Skeletal muscle tissue (tissue), 4 donors: ENCODE results near the gene GTF3C1. TPM values are rescaled to one million over a fixed set of nuclear protein-coding genes. Genes with fewer than 3 reads are reported as not detected.
"Not testable (repeated sequence)": the region's sequence is repeated elsewhere in the genome, so short reads cannot be mapped to it uniquely, and the experiment has no call there.

Experiments used
- H3K27ac ChIP-seq: one replicate; pipeline ENCODE4 v1.7.0; 2013; ENCODE audit warnings: mild to moderate bottlenecking, low read depth, low read length, inconsistent platforms
- H3K27me3 ChIP-seq, 3 donors: one replicate each; pipeline ENCODE4 v1.7.0; 2013; ENCODE audit warnings: low read length in 3 of 3; ENCODE audit not compliant: control insufficient read depth in 3 of 3, insufficient read depth in 3 of 3
- H3K36me3 ChIP-seq, 3 donors: one replicate each; pipeline ENCODE4 v1.7.0; 2013; ENCODE audit warnings: low read length in 3 of 3; ENCODE audit not compliant: control insufficient read depth in 3 of 3, insufficient read depth in 3 of 3
- H3K4me1 ChIP-seq, 3 donors: one replicate each; pipeline ENCODE4 v1.7.0; 2013; ENCODE audit warnings: low read length in 3 of 3, mild to moderate bottlenecking in 3 of 3; ENCODE audit not compliant: control insufficient read depth in 3 of 3, insufficient read depth in 3 of 3
- H3K4me3 ChIP-seq, 3 donors: one replicate each; pipeline ENCODE4 v1.7.0; 2013; ENCODE audit warnings: low read length in 3 of 3
- H3K9ac ChIP-seq, 3 donors: one replicate each; pipeline ENCODE4 v1.7.0; 2013; ENCODE audit warnings: low read length in 3 of 3, mild to moderate bottlenecking in 3 of 3, moderate library complexity in 2 of 3, low read depth in 1 of 3
- H3K9me3 ChIP-seq, 3 donors: one replicate each; pipeline ENCODE4 v1.7.0; 2013; ENCODE audit warnings: low read length in 3 of 3; ENCODE audit not compliant: control insufficient read depth in 3 of 3
- total RNA-seq: library from RNA; depleted of rRNA; stranded (reverse); fragments of >200 nt; gene quantifications from one replicate; pipeline ENCODE4 v1.2.3, GENCODE V29; 2014
- donor health status: Osteomylitis.

Gene GTF3C1
- total RNA-seq, 1 donor from 2014 or later, result 48.0 TPM

DNA sequence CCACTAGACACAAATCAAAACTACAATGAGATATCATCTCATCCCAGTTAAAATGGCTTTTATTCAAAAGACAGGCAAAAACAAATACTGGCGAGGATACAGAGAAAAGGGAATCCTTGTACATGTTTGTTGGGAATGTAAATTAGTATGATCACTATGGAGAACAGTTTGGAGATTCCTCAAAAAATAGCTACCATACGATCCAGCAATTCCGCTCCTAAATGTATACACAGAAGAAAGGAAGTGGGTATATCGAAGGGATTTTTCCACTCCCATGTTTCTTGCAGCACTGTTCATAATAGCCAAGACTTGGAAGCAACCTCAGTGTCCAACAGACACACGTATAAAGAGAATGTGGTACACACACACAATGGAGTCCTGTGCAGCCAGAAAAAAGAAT lies 35.5 kb upstream of the GTF3C1 start:
- no peaks in the 10 kb centered on the region for H3K27me3 ChIP-seq
- H3K36me3 ChIP-seq, result no peaks in the 10 kb centered on the region
- H3K4me1 ChIP-seq, result no peaks in the 10 kb centered on the region
- H3K27ac ChIP-seq, result no peak overlapping the region
- H3K9ac ChIP-seq, result no peak overlapping the region
- peaks cover 0 to 1% (median 0%) of the 10 kb centered on the region in 3 donors for H3K9me3 ChIP-seq
- H3K4me3 ChIP-seq, result no peak overlapping the region

DNA sequence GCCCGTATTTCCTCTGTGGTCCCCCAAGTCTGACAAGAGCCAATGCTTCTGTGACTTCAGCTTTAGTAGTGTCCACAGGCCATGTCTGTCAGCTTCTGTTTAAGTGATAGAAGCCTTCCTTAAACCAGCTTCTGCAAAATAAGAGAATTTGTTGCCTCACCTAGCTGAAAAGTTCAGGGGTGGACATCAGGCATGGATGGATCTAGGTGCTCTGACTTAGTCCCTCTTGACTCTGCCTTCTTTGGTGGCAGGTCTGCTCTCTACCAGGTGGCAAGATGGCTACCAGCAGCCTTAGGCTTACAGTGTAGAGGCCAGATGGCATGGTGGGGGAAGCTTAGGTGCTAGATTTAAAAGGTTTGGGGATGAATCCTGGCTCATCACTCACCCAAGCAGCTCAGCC lies 33.9 kb upstream of the GTF3C1 start:
- H3K9me3 ChIP-seq, result peaks cover 0 to 1% (median 0%) of the 10 kb centered on the region in 3 donors
- no peaks in the 10 kb centered on the region for H3K36me3 ChIP-seq
- no peaks in the 10 kb centered on the region for H3K27me3 ChIP-seq
- no peak overlapping the region for H3K9ac ChIP-seq
- no peak overlapping the region for H3K27ac ChIP-seq
- H3K4me1 ChIP-seq, result no peaks in the 10 kb centered on the region
- no peak overlapping the region for H3K4me3 ChIP-seq

DNA sequence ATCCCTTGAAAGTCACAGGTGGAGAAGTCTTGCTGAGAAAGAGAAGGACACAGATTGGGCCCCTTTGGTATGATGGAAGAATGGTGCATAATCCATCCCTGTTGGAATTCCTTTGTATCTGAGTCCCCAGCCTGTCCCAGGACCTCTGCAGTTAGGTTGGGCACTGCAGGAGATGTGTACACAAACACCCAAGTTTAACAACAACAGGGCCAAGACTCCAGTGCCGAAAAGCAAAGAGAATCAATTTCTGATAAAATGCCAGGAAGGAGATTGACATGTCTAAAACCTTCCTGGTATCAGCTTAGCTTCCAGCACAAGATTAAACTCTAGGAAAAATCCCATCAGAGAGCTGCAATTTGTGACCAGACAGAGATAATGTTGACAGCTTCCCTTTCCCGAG lies 33.2 kb upstream of the GTF3C1 start:
- Histone ChIP-seq H3K27me3 (no peaks in the 10 kb centered on the region), H3K9ac (no peak overlapping the region), H3K36me3 (no peaks in the 10 kb centered on the region), H3K27ac (no peak overlapping the region), H3K4me1 (no peaks in the 10 kb centered on the region), H3K4me3 (no peak overlapping the region), H3K9me3 (peaks cover 0 to 1% (median 0%) of the 10 kb centered on the region in 3 donors)

DNA sequence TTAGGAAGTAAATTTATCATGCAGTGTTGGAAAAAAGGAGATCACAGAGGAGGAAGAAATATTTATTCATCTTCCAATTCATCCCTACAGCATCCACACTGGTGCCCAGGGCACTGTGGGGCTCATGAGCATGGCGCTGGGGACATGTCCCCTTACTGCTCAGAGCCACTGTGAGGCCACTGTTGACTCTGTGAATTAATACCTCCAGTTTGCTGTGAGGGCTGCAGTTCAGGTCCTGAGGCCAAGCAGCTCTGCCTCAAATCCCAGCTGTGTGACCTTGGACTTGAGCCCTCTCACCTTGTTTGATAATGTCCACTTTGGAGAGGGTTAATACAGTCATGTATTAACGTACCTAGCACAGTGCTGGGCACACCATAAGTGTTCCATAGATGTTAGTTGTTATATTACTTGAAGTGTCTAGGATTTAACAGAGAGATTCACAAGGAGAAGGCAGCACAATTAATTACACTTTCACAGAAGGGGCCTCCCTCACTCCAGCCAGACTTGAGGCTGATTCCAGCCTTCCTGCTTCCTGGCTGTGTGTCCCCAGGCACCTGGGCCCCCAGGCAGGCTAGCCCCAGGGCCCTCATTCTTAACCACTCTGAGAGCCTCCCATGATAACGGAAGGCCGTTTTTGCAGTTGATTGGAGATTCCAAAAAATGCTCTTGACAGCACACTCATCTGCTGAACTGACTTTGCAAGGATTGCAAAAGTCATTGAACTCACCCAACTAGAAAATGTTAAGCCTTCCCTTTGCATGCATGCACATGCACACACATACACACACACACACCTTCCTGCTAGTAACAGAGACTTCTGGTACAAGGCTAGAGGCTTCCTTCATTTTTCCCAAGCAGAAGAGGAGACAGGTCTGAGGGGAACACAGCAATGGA lies 29.6 kb upstream of the GTF3C1 start:
- Histone ChIP-seq H3K4me1 (no peaks in the 10 kb centered on the region), H3K4me3 (no peak overlapping the region), H3K9ac (no peak overlapping the region), H3K27ac (no peak overlapping the region), H3K36me3 (no peaks in the 10 kb centered on the region), H3K9me3 (no peaks in the 10 kb centered on the region), H3K27me3 (no peaks in the 10 kb centered on the region)

DNA sequence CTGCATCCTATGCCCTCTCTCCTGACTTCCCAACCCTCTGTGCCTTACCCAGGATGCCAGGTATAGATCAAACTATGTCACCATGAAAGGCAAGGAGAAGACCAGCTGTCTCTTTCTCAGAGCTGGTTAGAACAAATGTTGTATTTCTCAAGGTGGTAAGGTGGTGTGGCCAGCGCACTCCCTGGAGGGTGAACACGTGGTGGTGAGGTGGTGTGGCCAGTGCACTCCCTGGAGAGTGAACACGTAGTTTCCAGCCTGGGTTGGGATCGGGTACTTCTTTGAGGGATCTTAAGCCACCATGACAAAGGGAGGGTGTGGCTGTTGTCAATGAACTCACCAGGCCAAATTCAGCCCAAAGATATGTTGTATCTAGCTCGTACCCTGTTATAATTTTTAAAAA lies 27.0 kb upstream of the GTF3C1 start:
- Histone ChIP-seq H3K27me3 (no peaks in the 10 kb centered on the region), H3K36me3 (no peaks in the 10 kb centered on the region), H3K4me1 (peaks cover 0 to 5% (median 0%) of the 10 kb centered on the region in 3 donors), H3K27ac (no peak overlapping the region), H3K4me3 (no peak overlapping the region), H3K9ac (no peak overlapping the region), H3K9me3 (no peaks in the 10 kb centered on the region)

DNA sequence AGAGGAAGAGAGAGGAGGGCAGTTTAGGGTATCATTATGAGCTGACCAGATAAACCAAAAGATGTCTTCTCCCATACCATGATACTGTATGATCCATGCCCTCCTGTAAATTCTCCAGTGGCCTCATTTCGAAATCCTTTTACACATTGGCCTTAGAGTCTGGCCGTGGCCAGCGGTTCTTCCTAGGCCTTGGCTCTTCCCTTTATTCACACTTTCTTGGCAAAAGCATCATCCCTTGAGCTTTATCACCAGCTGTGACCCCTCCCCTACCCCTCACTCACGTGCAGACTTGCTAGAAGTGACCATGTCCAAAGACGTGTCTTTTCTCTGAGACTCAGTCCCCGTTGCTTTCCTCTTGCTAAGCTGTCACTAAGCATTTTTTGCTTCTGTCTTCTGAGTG lies 23.0 kb upstream of the GTF3C1 start:
- Histone ChIP-seq H3K36me3 (no peaks in the 10 kb centered on the region), H3K4me1 (peaks cover 0 to 5% (median 0%) of the 10 kb centered on the region in 3 donors), H3K27ac (peak overlapping the region; percentile 28), H3K4me3 (no peak overlapping the region), H3K9ac (no peak overlapping the region), H3K9me3 (no peaks in the 10 kb centered on the region), H3K27me3 (no peaks in the 10 kb centered on the region)

DNA sequence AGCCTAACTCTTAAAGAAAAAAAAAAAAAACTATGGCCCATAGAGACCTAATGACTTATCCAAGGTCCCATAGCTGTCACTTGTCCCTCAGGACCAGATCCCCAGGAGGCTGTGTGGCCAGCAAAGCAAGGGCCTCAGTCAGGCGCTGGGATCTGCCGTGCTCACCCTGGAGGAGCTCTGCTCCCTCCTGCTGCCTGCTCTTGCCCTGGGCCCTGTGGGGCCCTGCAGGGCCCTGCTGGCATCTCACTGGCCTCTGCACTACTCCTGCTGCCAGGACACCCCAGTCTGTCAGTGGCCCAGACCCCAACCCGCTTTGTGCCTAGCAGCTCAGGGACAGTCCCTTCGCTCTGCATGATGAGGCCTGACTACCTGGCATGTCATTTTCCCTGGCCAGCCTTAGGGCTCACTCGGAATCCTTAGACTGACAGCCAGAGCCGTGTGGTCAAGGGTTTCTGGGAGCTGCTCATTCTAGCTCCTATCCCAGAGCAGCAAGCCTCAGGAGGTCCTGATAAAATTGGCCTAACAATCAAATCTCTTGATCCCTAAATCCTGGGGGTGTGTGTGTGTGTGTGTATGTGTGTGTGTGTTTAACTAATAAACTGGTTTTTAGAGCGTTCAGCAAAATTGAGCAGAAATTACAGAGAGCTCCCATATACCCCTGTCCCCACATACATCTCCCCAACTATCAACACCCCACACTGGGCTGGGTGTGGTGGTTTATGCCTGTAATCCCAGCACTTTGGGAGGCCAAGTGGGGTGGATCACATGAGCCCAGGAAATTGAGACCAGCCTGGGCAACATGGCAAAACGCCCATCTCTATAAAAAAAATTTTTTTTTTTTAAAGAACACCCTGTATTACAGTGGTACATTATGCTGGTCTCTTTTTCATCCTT lies 22.0 kb upstream of the GTF3C1 start:
- H3K36me3 ChIP-seq, result no peaks in the 10 kb centered on the region
- H3K4me3 ChIP-seq, result no peak overlapping the region
- no peak overlapping the region for H3K27ac ChIP-seq
- H3K9me3 ChIP-seq, result no peaks in the 10 kb centered on the region
- peaks cover 0 to 5% (median 0%) of the 10 kb centered on the region in 3 donors for H3K4me1 ChIP-seq
- H3K9ac ChIP-seq, result no peak overlapping the region
- H3K27me3 ChIP-seq, result no peaks in the 10 kb centered on the region

DNA sequence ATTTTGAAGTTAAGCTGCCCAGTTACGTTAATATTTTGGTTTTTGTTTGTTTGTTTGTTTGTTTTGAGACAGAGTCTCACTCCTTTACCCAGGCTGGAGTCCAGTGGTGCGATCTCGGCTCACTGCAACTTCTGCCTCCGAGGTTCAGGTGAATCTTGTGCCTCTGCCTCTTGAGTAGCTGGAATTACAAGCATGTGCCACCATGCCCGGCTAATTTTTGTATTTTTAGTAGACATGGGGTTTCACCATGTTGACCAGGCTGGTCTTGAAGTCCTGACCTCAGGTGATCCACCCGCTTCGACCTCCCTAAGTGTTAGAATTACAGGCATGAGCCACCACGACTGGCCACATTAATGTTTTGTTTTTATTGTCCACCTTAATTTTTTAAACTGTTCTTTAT lies 21.3 kb upstream of the GTF3C1 start:
- not testable (repeated sequence) for H3K9ac ChIP-seq, H3K27me3 ChIP-seq, H3K4me3 ChIP-seq, H3K9me3 ChIP-seq, H3K27ac ChIP-seq, H3K36me3 ChIP-seq, H3K4me1 ChIP-seq

DNA sequence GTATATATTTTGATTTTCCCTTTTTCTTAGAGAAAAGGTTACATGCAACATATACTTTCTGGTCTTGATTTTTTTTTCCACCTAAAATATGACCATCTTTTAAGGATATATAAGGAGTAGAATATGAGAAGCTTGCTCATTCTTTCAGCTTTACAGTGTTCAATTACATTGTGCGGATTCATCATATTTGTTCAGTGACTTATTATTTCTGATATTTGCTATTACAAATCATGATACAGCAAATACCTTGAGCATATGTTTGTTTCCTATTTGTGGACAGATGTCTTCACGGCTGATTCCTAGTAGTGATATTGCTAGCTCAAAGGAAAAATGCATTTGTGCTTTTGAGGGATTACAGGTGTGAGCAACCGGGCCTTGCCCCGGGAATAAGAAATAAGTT lies 18.4 kb upstream of the GTF3C1 start:
- H3K4me1 ChIP-seq, result peaks cover 0 to 5% (median 0%) of the 10 kb centered on the region in 3 donors
- H3K4me3 ChIP-seq, result no peak overlapping the region
- H3K9me3 ChIP-seq, result no peaks in the 10 kb centered on the region

DNA sequence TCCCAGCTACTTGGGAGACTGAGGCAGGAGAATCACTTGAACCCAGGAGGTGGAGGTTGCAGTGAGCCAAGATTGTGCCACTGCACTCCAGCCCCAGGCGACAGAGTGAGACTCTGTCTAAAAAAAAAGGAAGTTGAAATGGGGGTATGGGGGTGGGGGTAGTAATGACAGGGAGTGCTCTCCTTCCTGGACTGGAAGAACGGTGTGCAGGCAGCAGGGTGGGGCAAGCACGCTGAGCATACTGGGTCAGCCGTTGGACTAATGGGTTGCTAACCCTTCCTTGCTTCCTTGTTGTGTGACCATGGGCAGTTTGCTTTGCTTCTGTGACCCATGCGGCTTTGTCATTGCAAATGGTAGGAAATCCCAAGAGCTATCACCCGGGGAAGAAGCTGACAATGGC lies 16.7 kb upstream of the GTF3C1 start:
- no peaks in the 10 kb centered on the region for H3K27me3 ChIP-seq
- H3K9ac ChIP-seq, result no peak overlapping the region
- H3K4me3 ChIP-seq, result no peak overlapping the region
- no peaks in the 10 kb centered on the region for H3K4me1 ChIP-seq
- H3K36me3 ChIP-seq, result no peaks in the 10 kb centered on the region
- no peak overlapping the region for H3K27ac ChIP-seq
- no peaks in the 10 kb centered on the region for H3K9me3 ChIP-seq

More for the DNA sequence above, 18.4 kb upstream of the GTF3C1 start:
- H3K9ac ChIP-seq, result no peak overlapping the region
- no peak overlapping the region for H3K27ac ChIP-seq
- no peaks in the 10 kb centered on the region for H3K36me3 ChIP-seq
- H3K27me3 ChIP-seq, result no peaks in the 10 kb centered on the region
